G401 (cell line): Measurements from ENCODE around the gene OSBPL5. TPM values are rescaled to one million over a fixed set of nuclear protein-coding genes. Genes with fewer than 3 reads are reported as not detected.

Source experiments
- DNase-seq: peaks from one replicate; pipeline ENCODE4 v3.0.0-alpha.2; 2015; ENCODE audit warnings: low spot score
- in situ Hi-C: cut with HindIII; loops from 2 replicates; pipeline ENCODE4 v1.10.0; 2016; ENCODE audit warnings: low sequenced_read_pairs, mixed read lengths
- total RNA-seq: library from RNA; depleted of rRNA; stranded (reverse); fragments of >200 nt; shearing (Covaris generic); gene quantifications from 2 replicates; pipeline ENCODE4 v1.2.3, GENCODE V29; 2014

Gene OSBPL5
- total RNA-seq, 1 experiment from 2014 or later = 16.2 TPM

- in situ Hi-C loops = no loop called here
- DNase-seq = no peak
Observed at GRCh38 chr11:3198815-3199214, 33.7 kb upstream of the OSBPL5 start.

GRCh38 chr11:3197878-3198528, 32.9 kb upstream of the OSBPL5 start:
- in situ Hi-C loops = no loop called here
- DNase-seq = no peak

- in situ Hi-C loops = no loop called here
- no peak for DNase-seq
Observed at GRCh38 chr11:3197044-3197695, 32.1 kb upstream of the OSBPL5 start.

- no peak for DNase-seq
- in situ Hi-C loops = no loop called here
Observed at GRCh38 chr11:3196161-3197043, 31.3 kb upstream of the OSBPL5 start.

- DNase-seq = no peak
- in situ Hi-C loops = no loop called here
Observed at GRCh38 chr11:3195251-3196160, 30.4 kb upstream of the OSBPL5 start.

- DNase-seq = no peak
- in situ Hi-C loops = no loop called here
Observed at GRCh38 chr11:3194016-3194816, 29.1 kb upstream of the OSBPL5 start.

GRCh38 chr11:3193373-3194015, 28.4 kb upstream of the OSBPL5 start:
- no peak for DNase-seq
- in situ Hi-C loops = no loop called here

GRCh38 chr11:3192511-3193372, 27.6 kb upstream of the OSBPL5 start:
- DNase-seq = no peak
- in situ Hi-C loops = no loop called here

- no peak for DNase-seq
- in situ Hi-C loops = no loop called here
Observed at GRCh38 chr11:3191586-3192324, 26.6 kb upstream of the OSBPL5 start.

GRCh38 chr11:3190600-3190999, 25.5 kb upstream of the OSBPL5 start:
- no peak for DNase-seq

GRCh38 chr11:3189886-3190583, 24.9 kb upstream of the OSBPL5 start:
- in situ Hi-C loops = no loop called here
- no peak for DNase-seq

More at GRCh38 chr11:3190600-3190999, 25.5 kb upstream of the OSBPL5 start:
- in situ Hi-C loops = no loop called here

GRCh38 chr11:3189196-3189843, 24.2 kb upstream of the OSBPL5 start:
- in situ Hi-C loops = no loop called here
- DNase-seq = no peak

- in situ Hi-C loops = no loop called here
- DNase-seq = no peak
Observed at GRCh38 chr11:3188496-3189195, 23.5 kb upstream of the OSBPL5 start.

GRCh38 chr11:3186166-3186953, 21.2 kb upstream of the OSBPL5 start:
- in situ Hi-C loops = no loop called here
- DNase-seq = no peak
